EH (cell line): Measurements from ENCODE around the gene HIVEP3.

Experiments
- DNase-seq: peaks from one replicate; pipeline ENCODE4 v3.0.0-alpha.2; 2015; ENCODE audit warnings: low read depth

Gene HIVEP3

GRCh38 chr1:41848216-41848952 lies 70.3 kb downstream of the HIVEP3 start:
- DNase-seq: no peak

DNA sequence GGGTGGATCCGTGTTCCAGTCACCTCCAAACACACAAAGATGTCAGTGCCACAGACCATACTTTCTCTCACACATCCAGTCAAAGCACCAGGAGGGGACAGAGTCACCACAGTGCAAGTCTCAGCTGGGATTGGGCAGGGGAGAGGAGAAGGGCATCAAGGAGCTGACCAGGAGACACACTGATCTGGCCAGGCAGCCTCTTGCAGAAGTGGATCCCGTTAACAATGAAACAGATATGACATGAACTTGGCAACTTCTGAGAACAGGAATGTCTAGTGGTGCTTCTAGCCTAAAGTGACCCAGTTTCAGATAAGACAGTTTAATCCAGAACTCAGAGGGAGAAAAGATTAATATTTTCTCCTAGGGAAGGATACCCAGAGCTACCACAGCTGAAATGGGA lies 71.0 kb downstream of the HIVEP3 start:
- DNase-seq: no peak

DNA sequence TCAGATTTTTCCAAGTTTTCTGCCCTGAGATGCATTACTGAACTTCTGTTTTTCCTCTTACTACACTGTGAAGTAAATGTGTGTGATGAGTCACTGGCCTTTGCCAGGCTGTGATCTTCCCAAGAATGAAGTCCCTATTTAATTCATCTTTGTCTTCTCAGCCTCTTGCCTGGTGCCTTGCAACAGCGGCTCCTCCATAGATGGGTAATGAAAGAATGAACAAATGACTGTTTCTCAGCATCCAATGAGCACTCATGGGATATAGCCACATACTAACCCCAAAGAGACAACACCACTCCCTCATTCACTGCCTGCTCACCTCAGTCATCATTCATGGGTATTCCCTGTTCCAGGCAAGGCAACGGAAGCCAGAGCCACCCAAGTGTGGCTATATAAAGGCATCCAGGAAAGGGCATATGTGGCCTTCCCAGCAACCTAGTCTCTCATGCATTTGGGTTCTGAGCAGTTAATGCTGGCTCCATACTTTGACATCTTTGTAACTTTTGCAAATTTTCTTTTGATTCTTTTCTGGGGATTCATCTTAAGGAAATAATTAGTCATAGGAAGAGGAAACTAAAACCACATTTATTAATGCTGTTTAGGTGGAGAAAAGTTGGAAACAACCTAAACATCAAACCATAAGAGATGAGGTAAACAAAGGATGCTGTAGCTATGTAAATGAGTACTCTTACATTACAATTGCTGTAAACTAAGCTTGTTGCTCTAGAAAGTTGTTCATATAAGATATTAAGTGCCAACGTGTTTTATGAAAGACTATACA lies 71.9 kb downstream of the HIVEP3 start:
- peak; percentile 72 for DNase-seq

DNA sequence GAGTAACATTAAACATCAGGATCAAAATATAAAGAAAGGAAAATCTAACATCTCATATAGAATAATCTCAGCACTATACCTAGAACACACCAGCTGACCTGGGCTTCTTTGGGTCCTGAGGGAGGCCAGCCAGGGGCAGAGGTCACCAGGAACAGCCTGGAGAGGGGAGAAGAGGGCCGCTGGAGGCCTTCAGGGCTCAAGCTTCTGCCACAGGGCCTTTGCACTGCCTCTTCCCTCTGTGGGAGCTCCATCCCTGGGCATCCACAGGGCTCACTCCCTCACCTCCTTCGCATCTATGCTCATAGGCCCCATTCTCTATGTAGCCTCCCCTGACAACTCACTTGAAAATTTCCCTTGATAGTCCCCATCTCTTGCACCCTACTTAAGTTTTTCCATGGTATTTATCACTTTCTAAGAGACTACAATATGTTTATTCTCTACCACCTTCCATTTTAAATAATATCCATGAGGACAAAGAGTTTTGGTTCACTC lies 73.9 kb downstream of the HIVEP3 start:
- DNase-seq: no peak

GRCh38 chr1:41844255-41844654 lies 74.5 kb downstream of the HIVEP3 start:
- no peak for DNase-seq

GRCh38 chr1:41842993-41843755 lies 75.5 kb downstream of the HIVEP3 start:
- DNase-seq: peak; percentile 90

- DNase-seq: no peak
Observed at GRCh38 chr1:41842326-41842725, 76.4 kb downstream of the HIVEP3 start.

- peak; percentile 74 for DNase-seq
Observed at GRCh38 chr1:41840592-41841246, 78.0 kb downstream of the HIVEP3 start.

- no peak for DNase-seq
Observed at GRCh38 chr1:41838266-41838665, 80.5 kb downstream of the HIVEP3 start.

DNA sequence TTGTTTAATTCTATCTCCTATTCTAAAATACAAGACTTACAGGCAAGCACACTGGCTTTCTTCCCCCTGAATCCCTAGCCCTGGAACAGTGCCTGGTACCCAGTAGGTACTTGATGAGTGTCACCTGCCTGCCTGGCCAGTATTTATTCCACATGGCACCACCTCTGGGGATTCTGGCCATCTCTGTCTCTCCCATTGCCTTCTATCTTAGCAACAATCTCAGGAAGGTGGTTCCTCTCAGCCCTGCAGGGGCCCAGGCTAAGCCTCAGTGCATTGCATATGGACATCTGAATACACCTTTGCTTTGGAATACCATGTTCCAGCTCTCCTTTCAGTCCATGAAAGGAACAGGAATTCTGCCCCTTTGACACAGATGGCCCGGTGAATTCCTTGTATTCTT lies 81.0 kb downstream of the HIVEP3 start:
- no peak for DNase-seq

DNA sequence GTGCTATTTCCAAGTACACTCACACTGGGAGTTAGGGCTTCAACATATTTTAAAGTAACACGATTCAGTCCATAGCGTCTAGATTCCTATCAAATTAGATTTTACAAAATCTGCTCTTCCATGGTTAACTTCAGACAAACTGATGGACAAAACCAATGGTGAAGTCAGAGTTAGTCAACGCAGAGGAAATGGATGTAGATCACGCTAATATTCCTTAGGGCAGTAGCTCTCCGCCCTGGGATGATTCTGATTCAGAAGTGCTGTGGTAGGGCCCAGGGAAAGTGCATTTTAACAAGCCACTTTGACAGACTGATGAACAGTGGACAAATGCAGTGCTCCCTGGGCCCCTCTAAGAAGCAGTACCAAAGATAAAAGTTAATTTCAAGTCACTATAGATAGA lies 83.2 kb downstream of the HIVEP3 start:
- peak; percentile 56 for DNase-seq

DNA sequence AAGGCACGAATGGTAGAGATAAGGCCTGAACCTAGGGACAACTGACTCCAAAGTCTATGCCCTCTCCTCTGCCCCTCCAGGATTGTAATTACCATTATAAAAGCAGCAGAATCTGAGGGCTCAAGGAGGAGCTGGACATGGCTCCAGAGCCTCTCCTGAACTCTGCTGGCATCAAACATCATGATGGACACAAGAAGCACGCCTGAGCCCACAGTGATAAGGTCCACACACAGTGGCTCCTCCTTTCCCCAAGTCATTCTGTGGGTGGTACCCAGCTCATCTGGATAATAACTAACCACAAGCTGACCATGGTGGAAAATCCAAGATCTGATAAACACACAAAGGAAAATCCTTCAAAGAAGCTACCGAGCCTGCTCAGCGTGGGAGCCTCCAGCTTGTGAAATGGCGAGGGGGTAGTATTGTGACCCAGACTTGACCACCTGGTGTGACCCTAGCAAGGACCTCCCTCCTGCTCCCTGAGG lies 85.2 kb downstream of the HIVEP3 start:
- no peak for DNase-seq

DNA sequence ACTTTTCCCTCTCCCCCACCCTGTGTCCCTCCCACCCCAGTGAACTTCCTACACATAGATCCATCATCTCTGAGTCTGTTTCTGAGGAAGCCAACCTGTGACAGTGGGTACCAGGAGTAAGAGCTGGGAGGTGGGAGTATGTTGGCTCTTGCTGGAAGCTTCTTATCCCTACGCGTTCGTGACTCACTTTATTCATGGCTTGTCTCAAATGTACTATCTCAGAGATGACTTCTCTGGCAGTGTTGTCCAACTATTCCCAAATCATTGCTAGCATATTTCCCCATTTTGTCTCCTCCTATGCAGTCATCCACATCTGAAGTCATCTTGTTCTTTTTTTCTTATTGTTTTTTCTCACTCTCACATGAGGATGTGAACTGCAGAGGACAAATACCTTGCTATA lies 88.0 kb downstream of the HIVEP3 start:
- peak; percentile 11 for DNase-seq

DNA sequence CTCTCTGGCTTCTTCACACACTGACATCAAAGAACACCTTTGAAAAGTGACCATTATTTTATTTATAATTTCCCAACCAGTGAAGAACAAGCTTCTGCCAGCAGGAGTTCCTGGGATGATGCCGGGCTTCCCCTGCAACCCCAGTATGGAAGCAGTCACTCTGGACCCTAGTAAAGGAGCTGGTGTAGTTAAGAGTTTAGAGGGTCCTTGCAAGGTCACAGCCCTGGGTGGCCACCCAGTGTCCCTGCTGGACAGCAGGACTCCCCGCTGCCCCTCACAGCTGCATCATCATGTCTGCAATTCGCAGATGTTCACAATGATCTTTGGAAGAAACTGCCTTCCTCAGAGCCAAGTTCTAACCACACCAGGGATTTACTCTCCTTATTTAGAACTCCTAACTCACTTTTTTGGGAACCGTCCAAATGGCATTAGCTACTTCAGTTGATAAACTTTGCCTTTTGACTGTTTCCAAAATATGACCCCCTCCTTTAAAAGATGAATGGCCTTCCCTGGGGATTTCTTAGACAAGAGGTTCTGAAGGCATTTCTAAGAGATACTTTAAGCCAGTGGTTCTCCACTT lies 90.6 kb downstream of the HIVEP3 start:
- no peak for DNase-seq

GRCh38 chr1:41823471-41823870 lies 95.3 kb downstream of the HIVEP3 start:
- peak; percentile 50 for DNase-seq

- DNase-seq: no peak
Observed at GRCh38 chr1:41822866-41823265, 95.9 kb downstream of the HIVEP3 start.

DNA sequence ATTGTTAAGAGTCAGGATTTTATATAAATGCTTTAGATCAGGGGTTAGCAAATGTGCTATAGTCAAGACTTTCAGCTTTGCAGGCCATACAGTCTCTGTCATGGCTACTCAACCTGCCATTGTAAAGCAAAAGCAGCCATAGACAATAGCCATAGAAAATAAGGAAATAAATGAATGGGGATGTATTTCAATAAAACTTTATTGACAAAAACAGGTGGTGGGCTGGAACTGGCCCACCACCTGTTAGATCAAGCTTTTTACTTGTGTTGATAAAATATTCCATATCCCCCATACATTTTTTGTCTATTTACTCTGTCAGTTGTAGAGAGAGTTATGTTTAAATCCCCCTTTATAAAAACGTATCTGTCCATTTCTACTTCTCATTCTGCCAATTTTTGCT lies 98.9 kb downstream of the HIVEP3 start:
- DNase-seq: no peak

GRCh38 chr1:41819069-41819468 lies 99.7 kb downstream of the HIVEP3 start:
- DNase-seq: no peak

GRCh38 chr1:41816061-41816460 lies 102.7 kb downstream of the HIVEP3 start:
- no peak for DNase-seq

DNA sequence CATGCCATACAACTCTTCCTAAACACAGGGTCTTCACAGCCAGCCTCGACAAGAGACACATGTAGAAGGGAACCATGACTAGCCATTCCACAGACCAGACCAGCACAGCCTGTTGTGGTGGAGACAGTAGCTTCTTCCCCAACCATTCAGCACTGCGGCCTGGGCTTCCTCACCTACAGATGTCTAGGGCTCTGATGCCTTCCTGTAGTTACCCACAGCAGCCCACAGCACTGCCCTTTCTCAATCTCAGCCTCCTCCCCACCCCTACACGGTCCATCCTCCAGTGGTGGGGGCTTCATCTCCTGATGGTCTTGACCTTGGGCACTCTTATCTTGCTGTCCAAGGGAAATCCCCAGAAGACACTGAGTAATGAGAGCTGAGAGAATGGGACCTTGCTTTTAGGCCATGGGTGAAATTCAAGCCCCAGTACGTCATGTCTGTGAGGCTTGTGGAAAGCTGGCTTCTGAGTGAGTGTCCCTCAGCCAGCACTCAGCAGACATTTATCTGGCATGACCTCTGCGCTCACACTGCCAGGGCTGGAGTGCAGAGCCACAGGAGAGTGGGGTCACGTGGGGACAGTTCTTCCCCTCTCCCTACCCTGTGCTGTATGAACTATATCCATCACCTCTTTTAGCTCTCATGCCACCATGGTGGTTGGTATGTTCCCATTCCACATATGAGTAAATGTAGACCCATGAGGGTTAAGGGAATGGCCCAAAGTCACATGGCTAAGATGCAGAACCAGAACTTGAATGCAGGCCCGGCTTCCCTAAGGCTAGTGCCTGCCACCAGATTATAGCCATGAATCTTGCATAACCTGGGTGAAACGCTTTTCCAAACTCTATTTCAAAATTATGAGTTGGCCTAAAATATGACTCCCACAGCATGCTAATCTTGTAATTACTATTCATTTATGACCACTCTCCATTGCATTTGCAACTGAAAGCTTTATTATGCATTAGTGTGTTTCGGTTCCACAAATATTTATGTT lies 104.7 kb downstream of the HIVEP3 start:
- DNase-seq: no peak
